Smooth muscle cell (in vitro differentiated cells): ENCODE measurements around the gene CCT2. TPM values are rescaled to one million over a fixed set of nuclear protein-coding genes. Genes with fewer than 3 reads are reported as not detected.
"Not testable (repeated sequence)": the region's sequence is repeated elsewhere in the genome, so short reads cannot be mapped to it uniquely, and the experiment has no call there.

Experiments
- DNase-seq: peaks from one replicate; lab custom pipeline; 2025; ENCODE audit not compliant: unreplicated experiment; lab: John Stamatoyannopoulos, UW
- H2AFZ ChIP-seq: fragments of 200-600 bp; sonication (generic); 2 replicates; pipeline ENCODE4 v1.6.0; 2016; ENCODE audit warnings: antibody characterized with exemption, low read depth, mild to moderate bottlenecking
- H3F3A ChIP-seq: fragments of 200-600 bp; sonication (generic); 2 replicates; pipeline ENCODE4 v1.6.0; 2017; ENCODE audit warnings: antibody characterized with exemption, low read depth
- H3K27ac ChIP-seq: fragments of 200-600 bp; sonication (generic); 2 replicates; pipeline ENCODE4 v1.5.1; 2016; ENCODE audit warnings: low read depth, mild to moderate bottlenecking
- H3K27me3 ChIP-seq: fragments of 200-600 bp; sonication (generic); 2 replicates; pipeline ENCODE4 v1.6.1; 2016; ENCODE audit warnings: low read depth, mild to moderate bottlenecking
- H3K36me3 ChIP-seq: fragments of 200-600 bp; sonication (generic); 2 replicates; pipeline ENCODE4 v1.5.1; 2016; ENCODE audit warnings: low read depth
- H3K4me1 ChIP-seq: fragments of 200-600 bp; sonication (generic); 2 replicates; pipeline ENCODE4 v1.5.1; 2016; ENCODE audit warnings: low read depth
- H3K4me2 ChIP-seq: fragments of 200-600 bp; sonication (generic); 2 replicates; pipeline ENCODE4 v1.6.0; 2016; ENCODE audit warnings: mild to moderate bottlenecking
- H3K4me3 ChIP-seq: fragments of 200-600 bp; sonication (generic); 2 replicates; pipeline ENCODE4 v1.5.1; 2016; ENCODE audit warnings: mild to moderate bottlenecking
- H3K79me2 ChIP-seq: fragments of 200-600 bp; sonication (generic); 2 replicates; pipeline ENCODE4 v1.6.0; 2016; ENCODE audit warnings: low read depth, mild to moderate bottlenecking
- H3K9ac ChIP-seq: fragments of 200-600 bp; sonication (generic); 2 replicates; pipeline ENCODE4 v1.6.0; 2016; ENCODE audit warnings: low read depth
- H3K9me3 ChIP-seq: fragments of 200-600 bp; sonication (generic); replicated peaks from 2 replicates; pipeline ENCODE4 v1.5.1; 2016; ENCODE audit warnings: low read depth
- H4K20me1 ChIP-seq: fragments of 200-600 bp; sonication (generic); 2 replicates; pipeline ENCODE4 v1.6.0; 2016; ENCODE audit warnings: low read depth
- WGBS: methylation state at CpG from one replicate; pipeline ENCODE4 v1.1.7; 2016; ENCODE audit warnings: low lambda C conversion rate; 5-methylcytosine and 5-hydroxymethylcytosine counted together
- polyA plus RNA-seq: library from polyadenylated mRNA; unstranded; fragments of >200 nt; fragmentation: Nextera tagmentation; extraction: Ambion mirVana; gene quantifications from 2 replicates; pipeline ENCODE4 v1.2.1, GENCODE V29; 2016
- total RNA-seq: library from RNA; depleted of rRNA; stranded (reverse); fragments of >200 nt; gene quantifications from 2 replicates; pipeline ENCODE4 v1.2.3, GENCODE V29; 2014
- TF ChIP-seq, protein P1 (sequence below): fragments of 200-600 bp; sonication (generic); IDR thresholded peaks from 2 replicates; pipeline ENCODE4 v1.5.1; 2017; ENCODE audit warnings: borderline replicate concordance, mild to moderate bottlenecking, antibody characterized with exemption; ENCODE audit not compliant: insufficient read depth, poor library complexity, severe bottlenecking

CCT2 gene
- total and polyA plus RNA-seq, 2 experiments from 2014 or later = 151 to 236 TPM

DNA sequence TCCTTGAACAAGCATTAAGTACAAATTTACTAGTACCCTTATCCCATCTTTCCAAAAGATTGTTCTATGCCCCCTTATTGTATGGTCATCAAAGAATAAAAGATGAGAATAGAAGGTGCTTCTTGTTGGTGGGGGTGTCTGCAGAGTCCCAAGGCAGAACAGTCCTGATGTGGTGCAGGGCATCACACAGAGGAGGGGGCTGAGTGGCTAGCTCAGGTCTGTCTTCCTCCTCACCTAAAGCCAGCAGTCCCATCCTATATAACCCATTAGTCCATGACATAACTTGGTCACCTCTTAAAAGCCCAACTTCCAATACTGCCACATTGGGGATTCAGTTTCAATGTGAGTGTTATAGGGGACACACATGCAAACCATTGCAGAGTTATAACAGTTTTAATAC is 15.5 kb downstream of the CCT2 start:
- Histone ChIP-seq H2AFZ (no peak overlapping the region), H3K36me3 (peaks cover 61% of the 10 kb centered on the region)

DNA sequence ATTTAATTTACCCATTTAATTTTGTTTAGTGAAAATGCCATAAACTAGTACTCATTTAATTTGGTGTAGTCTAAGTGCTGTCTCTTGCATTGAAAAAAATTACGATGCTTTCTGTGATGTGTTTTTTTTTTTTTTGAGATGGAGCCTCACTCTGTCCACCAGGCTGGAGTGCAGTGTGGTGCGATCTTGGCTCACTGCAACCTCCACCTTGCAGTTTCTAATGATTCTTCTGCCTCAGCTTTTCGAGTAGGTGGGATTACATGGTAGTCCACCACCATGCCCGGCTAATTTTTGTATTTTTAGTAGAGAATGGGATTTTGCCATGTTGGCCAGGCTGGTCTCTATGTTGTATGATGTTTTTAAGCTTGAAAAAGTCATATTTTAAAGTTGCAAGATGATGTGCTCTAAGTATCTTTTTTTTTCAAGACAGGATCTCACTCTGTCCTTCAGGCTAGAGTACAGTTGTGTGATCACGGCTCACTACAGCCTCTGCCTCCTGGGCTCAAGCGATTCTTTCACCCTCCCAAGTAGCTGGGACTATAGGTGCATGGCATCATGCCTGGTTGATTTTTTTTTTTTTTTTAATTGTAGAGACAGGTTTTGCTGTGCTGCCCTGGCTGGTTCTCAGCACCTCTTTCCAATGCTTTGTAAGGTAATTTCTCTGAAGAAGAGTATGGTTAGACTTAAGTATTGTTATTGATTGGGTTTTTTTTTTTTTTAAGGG is 16.9 kb downstream of the CCT2 start:
- 97% methylated on average over 6 of the region's 6 CpGs for WGBS

More for the DNA sequence above, 15.5 kb downstream of the CCT2 start:
- no peak overlapping the region for H3K27ac ChIP-seq
- no peak overlapping the region for H3K4me2 ChIP-seq
- no peaks in the 10 kb centered on the region for H3K79me2 ChIP-seq
- DNase-seq = no peak
- H3K4me1 ChIP-seq = no peaks in the 10 kb centered on the region
- no peaks in the 10 kb centered on the region for H3K9me3 ChIP-seq
- no peaks in the 10 kb centered on the region for H3K27me3 ChIP-seq
- peaks cover 6% of the 10 kb centered on the region for H3F3A ChIP-seq
- H3K4me3 ChIP-seq = no peak overlapping the region
- peaks cover 9% of the 10 kb centered on the region for H4K20me1 ChIP-seq
- no peak overlapping the region for H3K9ac ChIP-seq
- TF ChIP-seq, protein P1, sequence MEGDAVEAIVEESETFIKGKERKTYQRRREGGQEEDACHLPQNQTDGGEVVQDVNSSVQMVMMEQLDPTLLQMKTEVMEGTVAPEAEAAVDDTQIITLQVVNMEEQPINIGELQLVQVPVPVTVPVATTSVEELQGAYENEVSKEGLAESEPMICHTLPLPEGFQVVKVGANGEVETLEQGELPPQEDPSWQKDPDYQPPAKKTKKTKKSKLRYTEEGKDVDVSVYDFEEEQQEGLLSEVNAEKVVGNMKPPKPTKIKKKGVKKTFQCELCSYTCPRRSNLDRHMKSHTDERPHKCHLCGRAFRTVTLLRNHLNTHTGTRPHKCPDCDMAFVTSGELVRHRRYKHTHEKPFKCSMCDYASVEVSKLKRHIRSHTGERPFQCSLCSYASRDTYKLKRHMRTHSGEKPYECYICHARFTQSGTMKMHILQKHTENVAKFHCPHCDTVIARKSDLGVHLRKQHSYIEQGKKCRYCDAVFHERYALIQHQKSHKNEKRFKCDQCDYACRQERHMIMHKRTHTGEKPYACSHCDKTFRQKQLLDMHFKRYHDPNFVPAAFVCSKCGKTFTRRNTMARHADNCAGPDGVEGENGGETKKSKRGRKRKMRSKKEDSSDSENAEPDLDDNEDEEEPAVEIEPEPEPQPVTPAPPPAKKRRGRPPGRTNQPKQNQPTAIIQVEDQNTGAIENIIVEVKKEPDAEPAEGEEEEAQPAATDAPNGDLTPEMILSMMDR = no peak

DNA sequence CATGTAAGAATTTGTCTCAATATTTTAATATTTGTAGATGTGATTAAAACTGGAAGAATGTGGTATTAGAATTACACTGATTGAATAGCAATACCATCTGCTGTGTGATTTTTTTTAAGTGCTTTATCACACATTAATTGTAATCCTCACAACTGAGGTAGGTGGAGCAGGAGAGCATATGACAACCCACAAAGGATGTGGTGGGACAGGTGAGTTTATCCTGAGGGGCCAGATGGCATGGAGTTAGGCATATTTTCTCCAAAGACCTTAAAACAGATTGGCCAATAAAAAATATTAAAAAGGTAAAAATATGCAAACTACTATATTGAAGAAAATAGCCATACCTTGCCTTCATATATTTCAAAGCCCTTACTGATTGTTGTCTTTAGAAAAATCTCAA is 17.7 kb downstream of the CCT2 start:
- no peak overlapping the region for H3K9ac ChIP-seq
- no peak overlapping the region for H3K27ac ChIP-seq
- TF ChIP-seq, protein P1 = no peak

More for the DNA sequence above, 16.9 kb downstream of the CCT2 start:
- Histone ChIP-seq H3K27ac (no peak overlapping the region), H2AFZ (no peak overlapping the region), H3F3A (no peaks in the 10 kb centered on the region), H3K9me3 (no peaks in the 10 kb centered on the region), H3K36me3 (peaks cover 51% of the 10 kb centered on the region), H3K4me2 (no peak overlapping the region), H3K27me3 (no peaks in the 10 kb centered on the region), H3K4me3 (no peak overlapping the region), H3K4me1 (no peaks in the 10 kb centered on the region), H3K79me2 (no peaks in the 10 kb centered on the region), H3K9ac (no peak overlapping the region), H4K20me1 (no peaks in the 10 kb centered on the region)
- TF ChIP-seq, protein P1 = no peak
- no peak for DNase-seq

DNA sequence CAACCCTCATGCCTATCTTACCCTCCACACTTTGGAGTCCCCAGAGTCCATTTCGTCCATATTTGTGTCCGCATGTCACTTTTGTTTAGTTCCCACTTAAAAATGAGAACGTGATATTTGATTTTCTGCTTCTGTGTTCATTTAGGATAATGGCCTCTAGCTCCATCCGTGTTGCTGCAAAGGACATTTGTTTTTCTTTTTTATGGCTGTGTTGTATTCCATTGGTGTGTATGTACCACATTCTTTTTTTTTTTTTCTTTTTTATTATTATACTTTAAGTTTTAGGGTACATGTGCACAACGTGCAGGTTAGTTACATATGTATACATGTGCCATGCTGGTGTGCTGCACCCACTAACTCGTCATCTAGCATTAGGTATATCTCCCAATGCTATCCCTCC is 18.3 kb downstream of the CCT2 start:
- H3K4me1 ChIP-seq, H3K9me3 ChIP-seq, H4K20me1 ChIP-seq, H3K9ac ChIP-seq, H3K4me3 ChIP-seq, H2AFZ ChIP-seq, H3K4me2 ChIP-seq, H3F3A ChIP-seq, DNase-seq, H3K79me2 ChIP-seq, H3K27me3 ChIP-seq, H3K27ac ChIP-seq: not testable (repeated sequence)
- peaks cover 38% of the 10 kb centered on the region for H3K36me3 ChIP-seq
- WGBS = over 99% methylated on average over 5 of the region's 6 CpGs

More for the DNA sequence above, 17.7 kb downstream of the CCT2 start:
- DNase-seq = no peak
- Histone ChIP-seq H3K4me1 (no peaks in the 10 kb centered on the region), H3K9me3 (no peaks in the 10 kb centered on the region), H3K36me3 (peaks cover 43% of the 10 kb centered on the region), H2AFZ (no peak overlapping the region), H3K4me3 (no peak overlapping the region), H3F3A (no peaks in the 10 kb centered on the region), H3K27me3 (no peaks in the 10 kb centered on the region), H4K20me1 (no peaks in the 10 kb centered on the region), H3K79me2 (no peaks in the 10 kb centered on the region), H3K4me2 (no peak overlapping the region)

DNA sequence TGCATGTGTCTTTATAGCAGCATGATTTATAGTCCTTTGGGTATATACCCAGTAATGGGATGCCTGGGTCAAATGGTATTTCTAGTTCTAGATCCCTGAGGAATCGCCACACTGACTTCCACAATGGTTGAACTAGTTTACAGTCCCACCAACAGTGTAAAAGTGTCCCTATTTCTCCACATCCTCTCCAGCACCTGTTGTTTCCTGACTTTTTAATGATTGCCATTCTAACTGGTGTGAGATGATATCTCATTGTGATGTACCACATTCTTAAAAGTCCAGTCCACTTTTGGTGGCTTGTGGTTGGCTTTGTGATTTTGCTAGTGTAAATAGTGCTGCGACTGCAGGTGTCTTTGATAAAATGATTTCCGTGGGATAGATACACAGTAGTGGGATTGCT is 19.0 kb downstream of the CCT2 start:
- H4K20me1 ChIP-seq, H3K4me2 ChIP-seq, H3K4me3 ChIP-seq, H3K27ac ChIP-seq, H3K79me2 ChIP-seq, H3K27me3 ChIP-seq, H2AFZ ChIP-seq, H3F3A ChIP-seq, DNase-seq, H3K9ac ChIP-seq, H3K4me1 ChIP-seq, H3K9me3 ChIP-seq: not testable (repeated sequence)
- 93% methylated on average over 2 of the region's 3 CpGs for WGBS
- peaks cover 37% of the 10 kb centered on the region for H3K36me3 ChIP-seq
